GM12891 (cell line): ENCODE data around the gene RMND5A.

ENCODE experiments used
- PAX5 ChIP-seq: IDR thresholded peaks from 2 replicates; pipeline ENCODE4 v1.6.1; 2011; ENCODE audit warnings: low read length, moderate library complexity, mild to moderate bottlenecking; ENCODE audit not compliant: insufficient read depth, severe bottlenecking
- POLR2A ChIP-seq: IDR thresholded peaks from 2 replicates; pipeline ENCODE4 v1.6.1; 2011; ENCODE audit warnings: low read depth, low read length, control low read depth
- POLR2AphosphoS5 ChIP-seq: IDR thresholded peaks from 2 replicates; pipeline ENCODE4 v1.6.1; 2011; ENCODE audit warnings: low read depth, low read length, control low read depth
- POU2F2 ChIP-seq: IDR thresholded peaks from 2 replicates; pipeline ENCODE4 v1.6.1; 2011; ENCODE audit warnings: low read depth, mild to moderate bottlenecking, control low read depth, low read length, moderate library complexity
- SPI1 ChIP-seq: IDR thresholded peaks from 2 replicates; pipeline ENCODE4 v1.6.1; 2011; ENCODE audit warnings: low read depth, low read length, control low read depth
- TAF1 ChIP-seq: IDR thresholded peaks from 2 replicates; pipeline ENCODE4 v1.6.1; 2011; ENCODE audit warnings: low read depth, low read length, control low read depth

- TF ChIP-seq POLR2A (no peak), TAF1 (no peak), POLR2AphosphoS5 (no peak), POU2F2 (no peak), SPI1 (no peak), PAX5 (no peak)
Measured at GRCh38 chr2:86818957-86819356, 98.9 kb downstream of the RMND5A start.
